ENCODE results near the gene SMIM15.
A peak's percentile ranks its signal among the peaks of the same experiment; 100 is the strongest.

The SMIM15 gene

GRCh38 chr5:61177716-61178115 lies 15.4 kb upstream of the SMIM15 start:
- no peak for DNase-seq (ENCODE audit: low read depth)
- no peak for TF ChIP-seq MAX (IDR thresholded peaks at IDR 0.05; ENCODE audit: low read depth, low read length)
- no peak for TF ChIP-seq MYC (IDR thresholded peaks at IDR 0.05; ENCODE audit: low read depth, low read length)
- no peak for TF ChIP-seq POLR2A (IDR thresholded peaks at IDR 0.05; ENCODE audit: extremely low read depth, insufficient read length)
- TF ChIP-seq, protein P1, sequence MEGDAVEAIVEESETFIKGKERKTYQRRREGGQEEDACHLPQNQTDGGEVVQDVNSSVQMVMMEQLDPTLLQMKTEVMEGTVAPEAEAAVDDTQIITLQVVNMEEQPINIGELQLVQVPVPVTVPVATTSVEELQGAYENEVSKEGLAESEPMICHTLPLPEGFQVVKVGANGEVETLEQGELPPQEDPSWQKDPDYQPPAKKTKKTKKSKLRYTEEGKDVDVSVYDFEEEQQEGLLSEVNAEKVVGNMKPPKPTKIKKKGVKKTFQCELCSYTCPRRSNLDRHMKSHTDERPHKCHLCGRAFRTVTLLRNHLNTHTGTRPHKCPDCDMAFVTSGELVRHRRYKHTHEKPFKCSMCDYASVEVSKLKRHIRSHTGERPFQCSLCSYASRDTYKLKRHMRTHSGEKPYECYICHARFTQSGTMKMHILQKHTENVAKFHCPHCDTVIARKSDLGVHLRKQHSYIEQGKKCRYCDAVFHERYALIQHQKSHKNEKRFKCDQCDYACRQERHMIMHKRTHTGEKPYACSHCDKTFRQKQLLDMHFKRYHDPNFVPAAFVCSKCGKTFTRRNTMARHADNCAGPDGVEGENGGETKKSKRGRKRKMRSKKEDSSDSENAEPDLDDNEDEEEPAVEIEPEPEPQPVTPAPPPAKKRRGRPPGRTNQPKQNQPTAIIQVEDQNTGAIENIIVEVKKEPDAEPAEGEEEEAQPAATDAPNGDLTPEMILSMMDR (IDR thresholded peaks at IDR 0.05; ENCODE audit: low read depth, low read length): no peak
- no peak overlapping the region for H3K4me3 ChIP-seq (ENCODE audit: low read depth, low read length)

DNA sequence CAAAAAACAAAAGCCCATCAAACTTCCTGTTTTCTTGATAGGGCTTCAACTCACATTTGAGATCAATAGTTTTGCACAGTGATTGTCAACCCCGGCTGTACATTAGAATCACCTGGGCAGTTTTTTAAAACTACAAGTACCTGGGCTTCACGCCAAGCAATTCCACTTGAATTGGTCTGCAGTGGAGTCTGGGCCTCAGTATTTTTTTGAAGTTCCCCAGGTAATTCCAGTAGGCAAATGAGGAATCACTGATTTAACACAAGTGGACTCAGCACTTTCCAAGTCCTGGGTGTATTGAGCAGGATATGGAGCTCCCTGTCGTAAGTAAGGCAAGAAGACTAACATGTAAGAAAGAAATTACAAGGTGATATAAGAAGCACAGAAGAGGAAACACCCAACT lies 14.8 kb upstream of the SMIM15 start:
- TF ChIP-seq, protein P1 (IDR thresholded peaks at IDR 0.05; ENCODE audit: low read depth, low read length): no peak
- TF ChIP-seq MAX (IDR thresholded peaks at IDR 0.05; ENCODE audit: low read depth, low read length) (no peak), POLR2A (IDR thresholded peaks at IDR 0.05; ENCODE audit: extremely low read depth, insufficient read length) (no peak), MYC (IDR thresholded peaks at IDR 0.05; ENCODE audit: low read depth, low read length) (no peak)
- no peak for DNase-seq (ENCODE audit: low read depth)

GRCh38 chr5:61176631-61177030 lies 14.4 kb upstream of the SMIM15 start:
- H3K4me3 ChIP-seq (ENCODE audit: low read depth, low read length): no peak overlapping the region
- no peak for TF ChIP-seq MAX (IDR thresholded peaks at IDR 0.05; ENCODE audit: low read depth, low read length)
- TF ChIP-seq POLR2A (IDR thresholded peaks at IDR 0.05; ENCODE audit: extremely low read depth, insufficient read length): no peak
- TF ChIP-seq, protein P1 (IDR thresholded peaks at IDR 0.05; ENCODE audit: low read depth, low read length): no peak
- no peak for TF ChIP-seq MYC (IDR thresholded peaks at IDR 0.05; ENCODE audit: low read depth, low read length)
- no peak for DNase-seq (ENCODE audit: low read depth)

More for the DNA sequence above, 14.8 kb upstream of the SMIM15 start:
- no peak overlapping the region for H3K4me3 ChIP-seq (ENCODE audit: low read depth, low read length)

GRCh38 chr5:61171479-61171878 lies 9.2 kb upstream of the SMIM15 start:
- TF ChIP-seq POLR2A (IDR thresholded peaks at IDR 0.05; ENCODE audit: extremely low read depth, insufficient read length) (no peak), MYC (IDR thresholded peaks at IDR 0.05; ENCODE audit: low read depth, low read length) (no peak), MAX (IDR thresholded peaks at IDR 0.05; ENCODE audit: low read depth, low read length) (no peak)
- TF ChIP-seq, protein P1 (IDR thresholded peaks at IDR 0.05; ENCODE audit: low read depth, low read length): no peak
- no peak overlapping the region for H3K4me3 ChIP-seq (ENCODE audit: low read depth, low read length)
- no peak for DNase-seq (ENCODE audit: low read depth)

DNA sequence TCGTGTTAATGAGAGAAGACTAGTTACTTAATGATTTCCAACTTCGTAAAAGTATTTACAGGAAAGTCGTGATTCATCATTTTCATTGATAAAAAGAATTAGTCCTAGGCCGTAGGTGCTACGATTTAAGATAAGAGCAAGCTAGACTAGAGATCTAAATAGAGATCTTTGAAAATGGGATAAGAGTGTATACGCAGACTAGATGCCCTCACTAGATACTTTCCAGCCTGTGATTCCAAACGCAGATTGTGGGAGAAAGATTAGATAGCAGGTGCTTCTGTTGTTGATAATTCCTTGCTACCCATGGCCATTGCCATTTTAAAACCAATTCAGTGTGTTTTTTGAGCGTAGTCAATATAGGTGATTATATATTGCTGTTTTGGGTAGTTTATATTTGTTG lies 6.7 kb upstream of the SMIM15 start:
- DNase-seq (ENCODE audit: low read depth): no peak
- TF ChIP-seq POLR2A (IDR thresholded peaks at IDR 0.05; ENCODE audit: extremely low read depth, insufficient read length) (no peak), MYC (IDR thresholded peaks at IDR 0.05; ENCODE audit: low read depth, low read length) (no peak)
- TF ChIP-seq, protein P1 (IDR thresholded peaks at IDR 0.05; ENCODE audit: low read depth, low read length): no peak
- no peak overlapping the region for H3K4me3 ChIP-seq (ENCODE audit: low read depth, low read length)

- peak; percentile 17 for DNase-seq (ENCODE audit: low read depth)
- no peak overlapping the region for H3K4me3 ChIP-seq (ENCODE audit: low read depth, low read length)
- TF ChIP-seq MAX (IDR thresholded peaks at IDR 0.05; ENCODE audit: low read depth, low read length): no peak
- TF ChIP-seq POLR2A (IDR thresholded peaks at IDR 0.05; ENCODE audit: extremely low read depth, insufficient read length): no peak
Observed at GRCh38 chr5:61167382-61167781, 5.1 kb upstream of the SMIM15 start.
